Activated T-cell treated with anti-CD3 and anti-CD28 coated beads for 48 hours (primary cell): ENCODE results near the gene MAP3K7.
"Not testable (repeated sequence)": the region's sequence is repeated elsewhere in the genome, so short reads cannot be mapped to it uniquely, and the experiment has no call there.

Experiments
- DNase-seq: peaks from one replicate; pipeline ENCODE4 v3.0.0-alpha.2; 2020; ENCODE audit warnings: low read depth

Gene MAP3K7

GRCh38 chr6:90578894-90579549, 7.8 kb downstream of the MAP3K7 start:
- DNase-seq: no peak

- no peak for DNase-seq
Measured at GRCh38 chr6:90575267-90575666, 11.6 kb downstream of the MAP3K7 start.

- DNase-seq: no peak
Measured at GRCh38 chr6:90574610-90575009, 12.3 kb downstream of the MAP3K7 start.

- DNase-seq: no peak
Measured at GRCh38 chr6:90573624-90574023, 13.2 kb downstream of the MAP3K7 start.

- DNase-seq: no peak
Measured at GRCh38 chr6:90572856-90573255, 14.0 kb downstream of the MAP3K7 start.

- DNase-seq: no peak
Measured at GRCh38 chr6:90569223-90569622, 17.6 kb downstream of the MAP3K7 start.

GRCh38 chr6:90567682-90568081, 19.2 kb downstream of the MAP3K7 start:
- DNase-seq: not testable (repeated sequence)

GRCh38 chr6:90562341-90562740, 24.5 kb downstream of the MAP3K7 start:
- not testable (repeated sequence) for DNase-seq

GRCh38 chr6:90559931-90560330, 26.9 kb downstream of the MAP3K7 start:
- no peak for DNase-seq

- no peak for DNase-seq
Measured at GRCh38 chr6:90557006-90557405, 29.9 kb downstream of the MAP3K7 start.

- DNase-seq: no peak
Measured at GRCh38 chr6:90547991-90548390, 38.9 kb downstream of the MAP3K7 start.

- no peak for DNase-seq
Measured at GRCh38 chr6:90547079-90547478, 39.8 kb downstream of the MAP3K7 start.

- DNase-seq: no peak
Measured at GRCh38 chr6:90545448-90545847, 41.4 kb downstream of the MAP3K7 start.

- no peak for DNase-seq
Measured at GRCh38 chr6:90544741-90545140, 42.1 kb downstream of the MAP3K7 start.

GRCh38 chr6:90544081-90544480, 42.8 kb downstream of the MAP3K7 start:
- no peak for DNase-seq

- no peak for DNase-seq
Measured at GRCh38 chr6:90541221-90541620, 45.7 kb downstream of the MAP3K7 start.

GRCh38 chr6:90538278-90539046, 48.4 kb downstream of the MAP3K7 start:
- DNase-seq: no peak

- DNase-seq: no peak
Measured at GRCh38 chr6:90537723-90538258, 49.1 kb downstream of the MAP3K7 start.

- no peak for DNase-seq
Measured at GRCh38 chr6:90537027-90537426, 49.8 kb downstream of the MAP3K7 start.

- DNase-seq: no peak
Measured at GRCh38 chr6:90536520-90536919, 50.4 kb downstream of the MAP3K7 start.

GRCh38 chr6:90534337-90535025, 52.4 kb downstream of the MAP3K7 start:
- DNase-seq: no peak

- DNase-seq: no peak
Measured at GRCh38 chr6:90533615-90534336, 53.1 kb downstream of the MAP3K7 start.
